Karpas-422 (cell line): ENCODE data around the gene ITFG1. TPM values are rescaled to one million over a fixed set of nuclear protein-coding genes. Genes with fewer than 3 reads are reported as not detected.
"Not testable (repeated sequence)": the region's sequence is repeated elsewhere in the genome, so short reads cannot be mapped to it uniquely, and the experiment has no call there.

ENCODE experiments used
- DNase-seq: peaks from one replicate; pipeline ENCODE4 v3.0.0-alpha.2; 2015
- H2AFZ ChIP-seq: fragments of 200-600 bp; sonication (generic); 2 replicates; pipeline ENCODE4 v1.6.1; 2014; ENCODE audit warnings: antibody characterized with exemption, low read length, mixed read lengths
- H3K27ac ChIP-seq: fragments of 200-600 bp; sonication (generic); 2 replicates; pipeline ENCODE4 v1.5.1; 2014; ENCODE audit warnings: mild to moderate bottlenecking, low read length, moderate library complexity
- H3K27me3 ChIP-seq: fragments of 200-600 bp; sonication (generic); 2 replicates; pipeline ENCODE4 v1.6.1; 2014; ENCODE audit warnings: low read length, mixed read lengths
- H3K36me3 ChIP-seq: fragments of 200-600 bp; sonication (generic); 2 replicates; pipeline ENCODE4 v1.6.1; 2014; ENCODE audit warnings: low read length, mixed read lengths; ENCODE audit not compliant: insufficient read depth
- H3K4me1 ChIP-seq: fragments of 200-600 bp; sonication (generic); 2 replicates; pipeline ENCODE4 v1.6.1; 2014; ENCODE audit warnings: mild to moderate bottlenecking, low read length, mixed read lengths
- H3K4me2 ChIP-seq: fragments of 200-600 bp; sonication (generic); 2 replicates; pipeline ENCODE4 v1.6.1; 2014; ENCODE audit warnings: low read length, low read depth, mild to moderate bottlenecking; ENCODE audit not compliant: poor library complexity, severe bottlenecking
- H3K4me3 ChIP-seq: fragments of 200-600 bp; sonication (generic); 2 replicates; pipeline ENCODE4 v1.5.1; 2014; ENCODE audit warnings: mild to moderate bottlenecking, antibody characterized with exemption, low read length, mixed read lengths
- H3K79me2 ChIP-seq: fragments of 200-600 bp; sonication (generic); 2 replicates; pipeline ENCODE4 v1.6.1; 2014; ENCODE audit warnings: mild to moderate bottlenecking, low read length, mixed read lengths
- H3K9ac ChIP-seq: fragments of 200-600 bp; sonication (generic); 2 replicates; pipeline ENCODE4 v1.6.0; 2014; ENCODE audit warnings: low read length
- H3K9me2 ChIP-seq: fragments of 200-600 bp; sonication (generic), shearing (Covaris generic); replicated peaks from 2 replicates; pipeline ENCODE4 v1.6.0; 2014; ENCODE audit warnings: mild to moderate bottlenecking, low read length, moderate library complexity; ENCODE audit not compliant: insufficient read depth
- H3K9me3 ChIP-seq: fragments of 300-700, 200-600 bp; sonication (generic); 2 replicates; pipeline ENCODE4 v1.6.1; 2014; ENCODE audit warnings: low read length, mixed read lengths
- H4K20me1 ChIP-seq: fragments of 200-600 bp; sonication (generic); 2 replicates; pipeline ENCODE4 v1.6.1; 2014; ENCODE audit warnings: mild to moderate bottlenecking, antibody characterized with exemption, low read length, low read depth; ENCODE audit not compliant: insufficient read depth
- total RNA-seq: library from RNA; depleted of rRNA; stranded (reverse); fragments of >200 nt; shearing (Covaris generic); gene quantifications from 2 replicates; pipeline ENCODE4 v1.2.3, GENCODE V29; 2014; ENCODE audit warnings: low replicate concordance

ITFG1 gene
- total RNA-seq, 1 experiment from 2014 or later = 161 TPM

GRCh38 chr16:47204736-47205504, 255.9 kb downstream of the ITFG1 start:
- no peaks in the 10 kb centered on the region for H3K27me3 ChIP-seq
- DNase-seq = peak; percentile 46
- H4K20me1 ChIP-seq = no peaks in the 10 kb centered on the region
- H3K9me2 ChIP-seq = no peaks in the 10 kb centered on the region
- no peak overlapping the region for H3K4me2 ChIP-seq
- H3K9ac ChIP-seq = no peak overlapping the region
- H3K9me3 ChIP-seq = no peaks in the 10 kb centered on the region
- H3K27ac ChIP-seq = no peak overlapping the region
- no peaks in the 10 kb centered on the region for H3K4me1 ChIP-seq
- H3K79me2 ChIP-seq = peaks cover 3% of the 10 kb centered on the region; the same call in 1 of the 2 replicates
- H3K36me3 ChIP-seq = no peaks in the 10 kb centered on the region; the same call in 1 of the 2 replicates
- no peak overlapping the region for H3K4me3 ChIP-seq
- no peak overlapping the region for H2AFZ ChIP-seq

GRCh38 chr16:47203433-47203832, 257.4 kb downstream of the ITFG1 start:
- not testable (repeated sequence) for H3K79me2 ChIP-seq, DNase-seq, H4K20me1 ChIP-seq, H3K36me3 ChIP-seq, H3K4me1 ChIP-seq, H3K9me2 ChIP-seq, H3K4me3 ChIP-seq, H3K9ac ChIP-seq, H3K4me2 ChIP-seq, H3K27me3 ChIP-seq, H3K27ac ChIP-seq, H3K9me3 ChIP-seq, H2AFZ ChIP-seq

GRCh38 chr16:47198180-47198575, 262.7 kb downstream of the ITFG1 start:
- DNase-seq = no peak
- H3K36me3 ChIP-seq = no peaks in the 10 kb centered on the region; the same call in 1 of the 2 replicates

GRCh38 chr16:47197536-47198179, 263.2 kb downstream of the ITFG1 start:
- peaks cover 3% of the 10 kb centered on the region; the same call in 1 of the 2 replicates for H3K79me2 ChIP-seq
- no peaks in the 10 kb centered on the region for H3K4me1 ChIP-seq
- H3K9me3 ChIP-seq = no peaks in the 10 kb centered on the region
- no peak for DNase-seq
- no peak overlapping the region for H3K4me2 ChIP-seq
- H3K27ac ChIP-seq = no peak overlapping the region
- H2AFZ ChIP-seq = no peak overlapping the region
- H3K27me3 ChIP-seq = no peaks in the 10 kb centered on the region
- H3K9ac ChIP-seq = no peak overlapping the region
- H4K20me1 ChIP-seq = no peaks in the 10 kb centered on the region
- no peak overlapping the region for H3K4me3 ChIP-seq
- H3K9me2 ChIP-seq = no peaks in the 10 kb centered on the region
- no peaks in the 10 kb centered on the region; the same call in 1 of the 2 replicates for H3K36me3 ChIP-seq

More at GRCh38 chr16:47198180-47198575, 262.7 kb downstream of the ITFG1 start:
- H3K9ac ChIP-seq = no peak overlapping the region
- no peaks in the 10 kb centered on the region for H3K27me3 ChIP-seq
- no peaks in the 10 kb centered on the region for H3K4me1 ChIP-seq
- H3K9me2 ChIP-seq = no peaks in the 10 kb centered on the region
- no peak overlapping the region for H3K27ac ChIP-seq
- peaks cover 3% of the 10 kb centered on the region; the same call in 1 of the 2 replicates for H3K79me2 ChIP-seq
- no peak overlapping the region for H3K4me2 ChIP-seq
- H2AFZ ChIP-seq = no peak overlapping the region
- no peaks in the 10 kb centered on the region for H4K20me1 ChIP-seq
- no peaks in the 10 kb centered on the region for H3K9me3 ChIP-seq
- H3K4me3 ChIP-seq = no peak overlapping the region

GRCh38 chr16:47196457-47196856, 264.4 kb downstream of the ITFG1 start:
- Histone ChIP-seq H3K4me1 (no peaks in the 10 kb centered on the region), H3K9ac (no peak overlapping the region), H3K36me3 (no peaks in the 10 kb centered on the region; the same call in 1 of the 2 replicates), H3K79me2 (no peaks in the 10 kb centered on the region), H3K4me3 (no peak overlapping the region), H3K27ac (no peak overlapping the region), H3K9me2 (no peaks in the 10 kb centered on the region), H3K9me3 (no peaks in the 10 kb centered on the region), H4K20me1 (no peaks in the 10 kb centered on the region), H2AFZ (no peak overlapping the region), H3K27me3 (no peaks in the 10 kb centered on the region), H3K4me2 (no peak overlapping the region)
- no peak for DNase-seq

GRCh38 chr16:47182318-47182717, 278.5 kb downstream of the ITFG1 start:
- Histone ChIP-seq H3K36me3 (no peaks in the 10 kb centered on the region), H3K9ac (no peak overlapping the region), H3K4me2 (no peak overlapping the region), H2AFZ (no peak overlapping the region), H3K9me2 (no peaks in the 10 kb centered on the region), H3K79me2 (peaks cover 7% of the 10 kb centered on the region), H4K20me1 (no peaks in the 10 kb centered on the region), H3K27me3 (no peaks in the 10 kb centered on the region), H3K4me3 (no peak overlapping the region), H3K9me3 (no peaks in the 10 kb centered on the region), H3K27ac (no peak overlapping the region), H3K4me1 (no peaks in the 10 kb centered on the region)
- no peak for DNase-seq

GRCh38 chr16:47181066-47181465, 279.8 kb downstream of the ITFG1 start:
- H3K27ac ChIP-seq, H2AFZ ChIP-seq, H3K9ac ChIP-seq, H3K27me3 ChIP-seq, H3K36me3 ChIP-seq, H3K9me2 ChIP-seq, DNase-seq, H3K4me1 ChIP-seq, H3K79me2 ChIP-seq, H3K4me2 ChIP-seq, H3K4me3 ChIP-seq, H4K20me1 ChIP-seq, H3K9me3 ChIP-seq: not testable (repeated sequence)

GRCh38 chr16:47180073-47180472, 280.8 kb downstream of the ITFG1 start:
- Histone ChIP-seq H3K9me3 (no peaks in the 10 kb centered on the region), H3K27me3 (no peaks in the 10 kb centered on the region), H3K27ac (no peak overlapping the region), H3K9ac (no peak overlapping the region), H3K79me2 (peaks cover 7% of the 10 kb centered on the region), H3K4me3 (no peak overlapping the region), H2AFZ (no peak overlapping the region), H3K9me2 (no peaks in the 10 kb centered on the region), H4K20me1 (no peaks in the 10 kb centered on the region), H3K4me2 (no peak overlapping the region), H3K4me1 (no peaks in the 10 kb centered on the region), H3K36me3 (no peaks in the 10 kb centered on the region)
- DNase-seq = no peak
